Activated naive CD4-positive, alpha-beta T cell treated with anti-CD3 and anti-CD28 coated beads, Interleukin-2, amount 10 ng/mL, durations not matched to agents 7 days and 5 days (primary cell): ENCODE measurements around the gene SRPK3.

ENCODE experiments used
- CTCF ChIA-PET: fragments of 350-600 bp; sonication (Branson Sonifier 250); formaldehyde crosslinking; loops from one replicate; lab custom pipeline; 2021; ENCODE audit warnings: antibody characterized with exemption; lab: Charles Lee
- DNase-seq: peaks from one replicate; pipeline ENCODE4 v3.0.0-alpha.2; 2020
- H3K27ac Mint-ChIP-seq: one replicate; pipeline ENCODE4 v1.8.0; 2021; ENCODE audit warnings: mild to moderate bottlenecking, moderate library complexity, mixed read lengths
- H3K27me3 Mint-ChIP-seq: one replicate; pipeline ENCODE4 v1.8.0; 2021; ENCODE audit warnings: mild to moderate bottlenecking, mixed read lengths
- H3K36me3 Mint-ChIP-seq: one replicate; pipeline ENCODE4 v1.8.0; 2021; ENCODE audit warnings: mixed read lengths
- H3K4me1 Mint-ChIP-seq: one replicate; pipeline ENCODE4 v1.8.0; 2021; ENCODE audit warnings: mixed read lengths
- H3K4me3 Mint-ChIP-seq: one replicate; pipeline ENCODE4 v1.8.0; 2021; ENCODE audit warnings: mild to moderate bottlenecking, moderate library complexity, mixed read lengths
- H3K9me3 Mint-ChIP-seq: one replicate; pipeline ENCODE4 v1.8.0; 2021; ENCODE audit warnings: mixed read lengths

The SRPK3 gene

GRCh38 chrX:153778684-153779101, 2.1 kb upstream of the SRPK3 start:
- no peak for DNase-seq
- Mint-ChIP-seq H3K4me3 (no peak overlapping the region), H3K27me3 (peaks cover 29% of the 10 kb centered on the region), H3K9me3 (no peaks in the 10 kb centered on the region), H3K27ac (no peak overlapping the region), H3K4me1 (no peaks in the 10 kb centered on the region), H3K36me3 (no peaks in the 10 kb centered on the region)
- CTCF ChIA-PET: no interaction called here

GRCh38 chrX:153779891-153780677, 757 bp upstream of the SRPK3 start:
- CTCF ChIA-PET: no interaction called here
- no peaks in the 10 kb centered on the region for H3K9me3 Mint-ChIP-seq
- DNase-seq: no peak
- H3K27me3 Mint-ChIP-seq: peaks cover 29% of the 10 kb centered on the region
- no peaks in the 10 kb centered on the region for H3K36me3 Mint-ChIP-seq
- H3K4me1 Mint-ChIP-seq: no peaks in the 10 kb centered on the region
- no peak overlapping the region for H3K4me3 Mint-ChIP-seq
- peak overlapping the region; percentile 49 for H3K27ac Mint-ChIP-seq

- Mint-ChIP-seq H3K36me3 (no peaks in the 10 kb centered on the region), H3K27me3 (peaks cover 29% of the 10 kb centered on the region), H3K9me3 (no peaks in the 10 kb centered on the region), H3K4me1 (no peaks in the 10 kb centered on the region), H3K4me3 (no peak overlapping the region), H3K27ac (no peak overlapping the region)
- DNase-seq: no peak
- CTCF ChIA-PET: no interaction called here
Observed at GRCh38 chrX:153781428-153782047, 697 bp downstream of the SRPK3 start.

GRCh38 chrX:153782313-153782712, 1.5 kb downstream of the SRPK3 start:
- H3K9me3 Mint-ChIP-seq: no peaks in the 10 kb centered on the region
- H3K36me3 Mint-ChIP-seq: no peaks in the 10 kb centered on the region
- no peak overlapping the region for H3K27ac Mint-ChIP-seq
- DNase-seq: no peak
- CTCF ChIA-PET: no interaction called here
- no peaks in the 10 kb centered on the region for H3K4me1 Mint-ChIP-seq
- H3K27me3 Mint-ChIP-seq: peaks cover 29% of the 10 kb centered on the region
- H3K4me3 Mint-ChIP-seq: no peak overlapping the region

GRCh38 chrX:153782871-153783270, 2.0 kb downstream of the SRPK3 start:
- Mint-ChIP-seq H3K4me3 (no peak overlapping the region), H3K27ac (no peak overlapping the region), H3K27me3 (peaks cover 29% of the 10 kb centered on the region), H3K9me3 (no peaks in the 10 kb centered on the region), H3K36me3 (no peaks in the 10 kb centered on the region), H3K4me1 (no peaks in the 10 kb centered on the region)
- no peak for DNase-seq
- CTCF ChIA-PET: no interaction called here

GRCh38 chrX:153783378-153784013, 2.7 kb downstream of the SRPK3 start:
- DNase-seq: no peak
- CTCF ChIA-PET: no interaction called here
- Mint-ChIP-seq H3K4me1 (no peaks in the 10 kb centered on the region), H3K36me3 (no peaks in the 10 kb centered on the region), H3K4me3 (no peak overlapping the region), H3K27ac (no peak overlapping the region), H3K27me3 (peaks cover 26% of the 10 kb centered on the region), H3K9me3 (no peaks in the 10 kb centered on the region)

- no peak for DNase-seq
- CTCF ChIA-PET: no interaction called here
- no peaks in the 10 kb centered on the region for H3K4me1 Mint-ChIP-seq
- no peak overlapping the region for H3K4me3 Mint-ChIP-seq
- H3K36me3 Mint-ChIP-seq: peaks cover 2% of the 10 kb centered on the region
- H3K27ac Mint-ChIP-seq: no peak overlapping the region
- peaks cover 18% of the 10 kb centered on the region for H3K27me3 Mint-ChIP-seq
- no peaks in the 10 kb centered on the region for H3K9me3 Mint-ChIP-seq
Observed at GRCh38 chrX:153784325-153784967, 3.6 kb downstream of the SRPK3 start.

- CTCF ChIA-PET: no interaction called here
- Mint-ChIP-seq H3K36me3 (peaks cover 6% of the 10 kb centered on the region), H3K4me1 (no peaks in the 10 kb centered on the region), H3K27me3 (no peaks in the 10 kb centered on the region), H3K4me3 (no peak overlapping the region), H3K9me3 (no peaks in the 10 kb centered on the region), H3K27ac (no peak overlapping the region)
- no peak for DNase-seq
Observed at GRCh38 chrX:153786669-153787068, 5.8 kb downstream of the SRPK3 start.

- Mint-ChIP-seq H3K27ac (no peak overlapping the region), H3K9me3 (no peaks in the 10 kb centered on the region), H3K36me3 (peaks cover 10% of the 10 kb centered on the region), H3K4me1 (peaks cover 9% of the 10 kb centered on the region), H3K27me3 (no peaks in the 10 kb centered on the region), H3K4me3 (no peak overlapping the region)
- CTCF ChIA-PET: no interaction called here
- DNase-seq: no peak
Observed at GRCh38 chrX:153789654-153790053, 8.8 kb downstream of the SRPK3 start.

- DNase-seq: no peak
- Mint-ChIP-seq H3K9me3 (no peaks in the 10 kb centered on the region), H3K27me3 (no peaks in the 10 kb centered on the region), H3K4me1 (peaks cover 17% of the 10 kb centered on the region), H3K27ac (no peak overlapping the region), H3K36me3 (peaks cover 12% of the 10 kb centered on the region), H3K4me3 (no peak overlapping the region)
- CTCF ChIA-PET: interaction anchor here (0.8 kb wide), 1 partner anchor 87 kb away, joined by 3 read pairs; no protein-coding TSS in a partner anchor
Observed at GRCh38 chrX:153791104-153791852, 10.4 kb downstream of the SRPK3 start.

- Mint-ChIP-seq H3K27ac (no peak overlapping the region), H3K27me3 (no peaks in the 10 kb centered on the region), H3K4me3 (peak overlapping the region; percentile 95), H3K9me3 (no peaks in the 10 kb centered on the region), H3K36me3 (peaks cover 14% of the 10 kb centered on the region), H3K4me1 (peaks cover 23% of the 10 kb centered on the region)
- DNase-seq: no peak
- CTCF ChIA-PET: interaction anchor here (0.8 kb wide), 1 partner anchor 86 kb away, joined by 3 read pairs; no protein-coding TSS in a partner anchor
Observed at GRCh38 chrX:153792368-153792767, 11.5 kb downstream of the SRPK3 start.

- Mint-ChIP-seq H3K4me3 (peak overlapping the region; percentile 95), H3K27me3 (no peaks in the 10 kb centered on the region), H3K9me3 (no peaks in the 10 kb centered on the region), H3K27ac (peak overlapping the region; percentile 77), H3K4me1 (peaks cover 23% of the 10 kb centered on the region), H3K36me3 (peaks cover 16% of the 10 kb centered on the region)
- CTCF ChIA-PET: no interaction called here
- no peak for DNase-seq
Observed at GRCh38 chrX:153793291-153793690, 12.4 kb downstream of the SRPK3 start.

GRCh38 chrX:153794018-153794896, 13.4 kb downstream of the SRPK3 start, which contains the start of the genes IDH3G and SSR4:
IDH3G (minus strand) TSS chrX:153794375; CDS start chrX:153794326, 49 bp downstream.
SSR4 (plus strand) TSS chrX:153794668; CDS start chrX:153794688, 20 bp downstream.
- Mint-ChIP-seq H3K36me3 (peaks cover 14% of the 10 kb centered on the region), H3K27me3 (no peaks in the 10 kb centered on the region), H3K4me1 (peaks cover 23% of the 10 kb centered on the region), H3K27ac (peak within 1 kb of the TSS; percentile 90), H3K4me3 (peak within 1 kb of the TSS; percentile 95), H3K9me3 (no peaks in the 10 kb centered on the region)
- CTCF ChIA-PET: interaction anchor here (0.9 kb wide), 1 partner anchor 152 kb away, joined by 3 read pairs; no protein-coding TSS in a partner anchor
- peak; percentile 94 for DNase-seq
